Astrocyte (in vitro differentiated cells and primary cell): ENCODE results near the gene NHERF2. TPM values are rescaled to one million over a fixed set of nuclear protein-coding genes. Genes with fewer than 3 reads are reported as not detected.
A peak's percentile ranks its signal among the peaks of the same experiment; 100 is the strongest.

Experiments used
- DNase-seq: peaks from one replicate; pipeline ENCODE4 v3.0.0-alpha.2; 2010; ENCODE audit warnings: low read depth
- FAIRE-seq: peaks from 2 replicates; lab custom pipeline; 2011; peaks lifted over from hg19 to GRCh38; lab: Jason Lieb, UNC
- H2AFZ ChIP-seq: 2 replicates; pipeline ENCODE4 v1.6.0; 2012; ENCODE audit warnings: low read depth, low read length, inconsistent platforms
- H3K27ac ChIP-seq: 2 replicates; pipeline ENCODE4 v1.5.1; 2011; ENCODE audit warnings: low read depth, low read length, inconsistent platforms
- H3K27me3 ChIP-seq: 2 replicates; pipeline ENCODE4 v1.6.0; 2011; ENCODE audit warnings: low read length, inconsistent platforms; ENCODE audit not compliant: insufficient read depth
- H3K36me3 ChIP-seq: 2 replicates; pipeline ENCODE4 v1.5.1; 2011; ENCODE audit warnings: low read length, inconsistent platforms; ENCODE audit not compliant: insufficient read depth
- H3K4me1 ChIP-seq: 2 replicates; pipeline ENCODE4 v1.5.1; 2011; ENCODE audit warnings: low read length, inconsistent platforms; ENCODE audit not compliant: insufficient read depth
- H3K4me2 ChIP-seq: 2 replicates; pipeline ENCODE4 v1.6.0; 2012; ENCODE audit warnings: low read length, inconsistent platforms
- H3K4me3 ChIP-seq: 2 replicates; pipeline ENCODE4 v1.5.1; 2011; ENCODE audit warnings: low read depth, mild to moderate bottlenecking, low read length, inconsistent platforms; ENCODE audit not compliant: insufficient read depth
- H3K79me2 ChIP-seq: 2 replicates; pipeline ENCODE4 v1.6.0; 2012; ENCODE audit warnings: mild to moderate bottlenecking, low read length, inconsistent platforms; ENCODE audit not compliant: insufficient read depth
- H3K9ac ChIP-seq: 2 replicates; pipeline ENCODE4 v1.6.0; 2012; ENCODE audit warnings: mild to moderate bottlenecking, low read length, inconsistent platforms
- H3K9me3 ChIP-seq: 2 replicates; pipeline ENCODE4 v1.5.1; 2012; ENCODE audit warnings: low read depth, mild to moderate bottlenecking, low read length, inconsistent platforms; ENCODE audit not compliant: insufficient read depth
- H4K20me1 ChIP-seq: 2 replicates; pipeline ENCODE4 v1.6.0; 2012; ENCODE audit warnings: low read length, inconsistent platforms; ENCODE audit not compliant: insufficient read depth
- H3K27ac Mint-ChIP-seq: one replicate; pipeline ENCODE4 v1.8.0; 2021; ENCODE audit warnings: mild to moderate bottlenecking, mixed read lengths; ENCODE audit not compliant: unreplicated experiment
- H3K27me3 Mint-ChIP-seq: one replicate; pipeline ENCODE4 v1.8.0; 2021; ENCODE audit warnings: low read depth, mixed read lengths; ENCODE audit not compliant: unreplicated experiment
- H3K36me3 Mint-ChIP-seq: one replicate; pipeline ENCODE4 v1.8.0; 2021; ENCODE audit warnings: low read depth, mixed read lengths; ENCODE audit not compliant: unreplicated experiment
- H3K4me1 Mint-ChIP-seq: one replicate; pipeline ENCODE4 v1.8.0; 2021; ENCODE audit warnings: low read depth, mixed read lengths; ENCODE audit not compliant: unreplicated experiment
- H3K4me3 Mint-ChIP-seq: one replicate; pipeline ENCODE4 v1.8.0; 2021; ENCODE audit warnings: mild to moderate bottlenecking, moderate library complexity, mixed read lengths; ENCODE audit not compliant: unreplicated experiment
- H3K9me3 Mint-ChIP-seq: one replicate; pipeline ENCODE4 v1.8.0; 2021; ENCODE audit warnings: mild to moderate bottlenecking, mixed read lengths; ENCODE audit not compliant: unreplicated experiment
- EZH2 ChIP-seq: IDR thresholded peaks from 2 replicates; pipeline ENCODE4 v1.6.1; 2012; ENCODE audit warnings: mild to moderate bottlenecking, low read length, inconsistent platforms; ENCODE audit not compliant: insufficient read depth
- total RNA-seq: library from RNA; stranded (reverse); gene quantifications from 2 replicates; pipeline ENCODE4 v1.2.1, GENCODE V29; 2021
- TF ChIP-seq, protein P1 (sequence below): IDR thresholded peaks from 2 replicates; pipeline ENCODE4 v1.5.1; 2011; ENCODE audit warnings: low read depth, mild to moderate bottlenecking, inconsistent platforms, low read length, moderate library complexity; ENCODE audit not compliant: insufficient read depth

Gene NHERF2
- total RNA-seq, 1 donor from 2014 or later = 92.5 TPM

DNA sequence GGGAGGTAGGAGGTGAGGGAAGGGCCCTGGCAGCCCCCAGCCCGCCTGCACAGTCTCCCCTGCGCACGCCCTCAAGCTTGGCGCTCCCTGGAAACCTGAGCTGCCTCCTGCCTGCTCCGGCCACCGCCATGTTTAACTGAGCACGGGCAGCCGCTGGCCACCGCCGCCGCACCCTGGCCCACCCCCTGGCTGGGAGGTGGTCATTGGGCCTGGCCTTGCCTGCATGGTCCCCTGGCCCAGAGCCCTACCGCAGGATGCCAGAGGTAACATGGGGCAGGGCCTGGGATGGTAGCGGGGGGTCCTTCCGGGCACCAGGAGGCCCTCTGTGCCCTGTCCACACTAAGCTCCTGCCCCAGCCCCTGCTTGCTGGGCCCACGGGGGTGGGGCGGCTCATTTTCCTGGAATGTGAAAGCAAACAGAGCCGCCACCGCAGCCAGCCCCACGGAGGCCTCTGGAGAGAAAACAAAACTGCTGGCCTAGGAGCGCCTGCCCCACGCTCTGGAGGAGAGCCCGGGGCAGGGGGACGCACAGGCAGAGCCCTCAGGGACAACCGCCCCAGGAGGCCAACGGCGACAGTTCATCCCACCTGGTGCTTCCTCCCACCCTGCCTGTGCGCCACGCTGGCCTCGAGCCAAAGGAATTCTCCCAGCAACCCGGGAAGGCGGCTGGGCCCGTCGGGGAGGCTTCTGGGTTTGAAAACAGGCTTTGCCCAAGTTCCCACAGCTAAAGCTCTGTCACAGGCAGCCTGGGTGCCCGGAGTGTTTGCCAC lies 8.9 kb downstream of the NHERF2 start:
- Histone ChIP-seq H3K4me1 (peaks cover 73% of the 10 kb centered on the region), H2AFZ (peak overlapping the region; percentile 8)
- no peak overlapping the region for H3K27ac Mint-ChIP-seq

DNA sequence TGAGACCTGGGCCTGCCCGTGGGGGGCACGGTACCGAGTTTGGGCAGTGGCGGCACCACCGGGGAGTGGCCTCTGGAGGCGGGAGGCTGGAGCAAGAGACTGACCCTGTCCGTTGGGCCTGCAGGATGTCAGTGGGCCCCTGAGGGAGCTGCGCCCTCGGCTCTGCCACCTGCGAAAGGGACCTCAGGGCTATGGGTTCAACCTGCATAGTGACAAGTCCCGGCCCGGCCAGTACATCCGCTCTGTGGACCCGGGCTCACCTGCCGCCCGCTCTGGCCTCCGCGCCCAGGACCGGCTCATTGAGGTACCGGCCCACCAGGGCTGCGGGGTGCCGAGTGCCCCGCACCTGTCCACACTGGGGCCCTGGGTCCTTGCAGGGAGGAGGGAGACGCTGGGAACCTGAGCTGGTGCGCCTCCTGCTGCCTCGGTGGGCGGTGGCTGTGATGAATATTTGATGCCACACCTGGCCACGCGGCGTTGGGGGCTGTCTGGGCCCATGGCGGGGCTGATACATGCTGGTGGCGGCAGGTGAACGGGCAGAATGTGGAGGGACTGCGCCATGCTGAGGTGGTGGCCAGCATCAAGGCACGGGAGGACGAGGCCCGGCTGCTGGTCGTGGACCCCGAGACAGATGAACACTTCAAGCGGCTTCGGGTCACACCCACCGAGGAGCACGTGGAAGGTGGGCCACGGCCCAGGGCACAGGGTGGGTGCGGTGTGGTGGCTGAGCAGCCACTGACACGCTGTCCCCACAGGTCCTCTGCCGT lies 9.7 kb downstream of the NHERF2 start:
- no peak for TF ChIP-seq EZH2
- TF ChIP-seq, protein P1, sequence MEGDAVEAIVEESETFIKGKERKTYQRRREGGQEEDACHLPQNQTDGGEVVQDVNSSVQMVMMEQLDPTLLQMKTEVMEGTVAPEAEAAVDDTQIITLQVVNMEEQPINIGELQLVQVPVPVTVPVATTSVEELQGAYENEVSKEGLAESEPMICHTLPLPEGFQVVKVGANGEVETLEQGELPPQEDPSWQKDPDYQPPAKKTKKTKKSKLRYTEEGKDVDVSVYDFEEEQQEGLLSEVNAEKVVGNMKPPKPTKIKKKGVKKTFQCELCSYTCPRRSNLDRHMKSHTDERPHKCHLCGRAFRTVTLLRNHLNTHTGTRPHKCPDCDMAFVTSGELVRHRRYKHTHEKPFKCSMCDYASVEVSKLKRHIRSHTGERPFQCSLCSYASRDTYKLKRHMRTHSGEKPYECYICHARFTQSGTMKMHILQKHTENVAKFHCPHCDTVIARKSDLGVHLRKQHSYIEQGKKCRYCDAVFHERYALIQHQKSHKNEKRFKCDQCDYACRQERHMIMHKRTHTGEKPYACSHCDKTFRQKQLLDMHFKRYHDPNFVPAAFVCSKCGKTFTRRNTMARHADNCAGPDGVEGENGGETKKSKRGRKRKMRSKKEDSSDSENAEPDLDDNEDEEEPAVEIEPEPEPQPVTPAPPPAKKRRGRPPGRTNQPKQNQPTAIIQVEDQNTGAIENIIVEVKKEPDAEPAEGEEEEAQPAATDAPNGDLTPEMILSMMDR = no peak
- peak overlapping the region; percentile 75 for H3K9ac ChIP-seq
- H3K9me3 Mint-ChIP-seq = no peaks in the 10 kb centered on the region
- peak overlapping the region; percentile 5 for H2AFZ ChIP-seq
- peaks cover 80% of the 10 kb centered on the region for H3K4me1 ChIP-seq
- H3K27ac ChIP-seq = peak overlapping the region; percentile 90
- no peaks in the 10 kb centered on the region for H3K27me3 Mint-ChIP-seq
- H3K4me3 ChIP-seq = peak overlapping the region; percentile 43
- peak overlapping the region; percentile 84 for H3K4me2 ChIP-seq
- H3K27ac Mint-ChIP-seq = no peak overlapping the region
- H3K79me2 ChIP-seq = peaks cover 45% of the 10 kb centered on the region
- no peak overlapping the region for H3K4me3 Mint-ChIP-seq
- DNase-seq = no peak
- H3K36me3 Mint-ChIP-seq = no peaks in the 10 kb centered on the region
- no peaks in the 10 kb centered on the region for H3K9me3 ChIP-seq
- peaks cover 15% of the 10 kb centered on the region for H3K4me1 Mint-ChIP-seq
- H3K36me3 ChIP-seq = no peaks in the 10 kb centered on the region
- FAIRE-seq = no peak
- H4K20me1 ChIP-seq = peaks cover 3% of the 10 kb centered on the region
- H3K27me3 ChIP-seq = no peaks in the 10 kb centered on the region

More for the DNA sequence above, 8.9 kb downstream of the NHERF2 start:
- H3K27me3 ChIP-seq = no peaks in the 10 kb centered on the region
- Mint-ChIP-seq H3K36me3 (no peaks in the 10 kb centered on the region), H3K4me1 (peaks cover 15% of the 10 kb centered on the region), H3K9me3 (no peaks in the 10 kb centered on the region), H3K27me3 (no peaks in the 10 kb centered on the region), H3K4me3 (no peak overlapping the region)
- peak overlapping the region; percentile 90 for H3K27ac ChIP-seq
- DNase-seq = peak; percentile 74
- H3K4me3 ChIP-seq = peak overlapping the region; percentile 43
- H3K79me2 ChIP-seq = peaks cover 45% of the 10 kb centered on the region
- H4K20me1 ChIP-seq = peaks cover 3% of the 10 kb centered on the region
- TF ChIP-seq, protein P1 = no peak
- no peak for TF ChIP-seq EZH2
- H3K9ac ChIP-seq = peak overlapping the region; percentile 75
- FAIRE-seq = no peak
- H3K4me2 ChIP-seq = peak overlapping the region; percentile 84
- no peaks in the 10 kb centered on the region for H3K9me3 ChIP-seq
- H3K36me3 ChIP-seq = no peaks in the 10 kb centered on the region
